ENCODE data around the gene ACTRT2.

DNA sequence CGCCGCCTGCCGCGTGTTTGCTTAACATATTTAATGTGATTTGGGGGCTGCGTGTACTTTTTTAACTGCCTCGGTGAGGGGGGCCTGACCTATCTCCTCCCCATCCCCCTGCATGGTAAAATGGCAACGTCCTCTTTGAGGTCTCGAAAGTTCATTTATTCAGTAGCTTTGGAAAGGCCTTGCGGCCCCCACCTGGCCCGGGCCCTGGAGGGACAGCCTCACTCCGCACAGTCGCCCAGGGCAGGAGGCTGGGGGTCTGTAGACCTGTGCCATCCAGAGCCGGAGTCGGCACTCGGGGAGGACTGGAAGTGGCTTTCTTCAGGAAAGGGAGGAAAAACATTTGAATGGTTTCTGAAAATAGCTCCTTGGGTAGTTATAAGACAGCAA, 38.0 kb upstream of the ACTRT2 start:
- TF ChIP-seq, protein P1, sequence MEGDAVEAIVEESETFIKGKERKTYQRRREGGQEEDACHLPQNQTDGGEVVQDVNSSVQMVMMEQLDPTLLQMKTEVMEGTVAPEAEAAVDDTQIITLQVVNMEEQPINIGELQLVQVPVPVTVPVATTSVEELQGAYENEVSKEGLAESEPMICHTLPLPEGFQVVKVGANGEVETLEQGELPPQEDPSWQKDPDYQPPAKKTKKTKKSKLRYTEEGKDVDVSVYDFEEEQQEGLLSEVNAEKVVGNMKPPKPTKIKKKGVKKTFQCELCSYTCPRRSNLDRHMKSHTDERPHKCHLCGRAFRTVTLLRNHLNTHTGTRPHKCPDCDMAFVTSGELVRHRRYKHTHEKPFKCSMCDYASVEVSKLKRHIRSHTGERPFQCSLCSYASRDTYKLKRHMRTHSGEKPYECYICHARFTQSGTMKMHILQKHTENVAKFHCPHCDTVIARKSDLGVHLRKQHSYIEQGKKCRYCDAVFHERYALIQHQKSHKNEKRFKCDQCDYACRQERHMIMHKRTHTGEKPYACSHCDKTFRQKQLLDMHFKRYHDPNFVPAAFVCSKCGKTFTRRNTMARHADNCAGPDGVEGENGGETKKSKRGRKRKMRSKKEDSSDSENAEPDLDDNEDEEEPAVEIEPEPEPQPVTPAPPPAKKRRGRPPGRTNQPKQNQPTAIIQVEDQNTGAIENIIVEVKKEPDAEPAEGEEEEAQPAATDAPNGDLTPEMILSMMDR (IDR thresholded peaks at IDR 0.05) = no peak
- no peak for TF ChIP-seq EP300 (IDR thresholded peaks at IDR 0.05)
- TF ChIP-seq POLR2AphosphoS5 (IDR thresholded peaks at IDR 0.05) = no peak
- no peak for TF ChIP-seq POLR2A (IDR thresholded peaks at IDR 0.05)

All from gastroesophageal sphincter (tissue), 3 donors.